ENCODE measurements around the gene SHISAL1.

GRCh38 chr22:44329179-44329796, 16.5 kb upstream of the SHISAL1 start:
- TF ChIP-seq CTCF (optimal IDR thresholded peaks at IDR 0.05 in 1 of 3, IDR thresholded peaks at IDR 0.05 in 1 of 3, conservative IDR thresholded peaks at IDR 0.05 in 1 of 3; ENCODE audit: extremely low read depth in 1 of 3, insufficient read depth in 2 of 3, low read length in 3 of 3), result no peak
- TF ChIP-seq EZH2 (IDR thresholded peaks at IDR 0.05; ENCODE audit: low read length), result no peak
